ENCODE results near the gene C14orf180. TPM values are rescaled to one million over a fixed set of nuclear protein-coding genes. Genes with fewer than 3 reads are reported as not detected.

The C14orf180 gene
- polyA plus RNA-seq, 1 donor = 13.3 TPM

DNA sequence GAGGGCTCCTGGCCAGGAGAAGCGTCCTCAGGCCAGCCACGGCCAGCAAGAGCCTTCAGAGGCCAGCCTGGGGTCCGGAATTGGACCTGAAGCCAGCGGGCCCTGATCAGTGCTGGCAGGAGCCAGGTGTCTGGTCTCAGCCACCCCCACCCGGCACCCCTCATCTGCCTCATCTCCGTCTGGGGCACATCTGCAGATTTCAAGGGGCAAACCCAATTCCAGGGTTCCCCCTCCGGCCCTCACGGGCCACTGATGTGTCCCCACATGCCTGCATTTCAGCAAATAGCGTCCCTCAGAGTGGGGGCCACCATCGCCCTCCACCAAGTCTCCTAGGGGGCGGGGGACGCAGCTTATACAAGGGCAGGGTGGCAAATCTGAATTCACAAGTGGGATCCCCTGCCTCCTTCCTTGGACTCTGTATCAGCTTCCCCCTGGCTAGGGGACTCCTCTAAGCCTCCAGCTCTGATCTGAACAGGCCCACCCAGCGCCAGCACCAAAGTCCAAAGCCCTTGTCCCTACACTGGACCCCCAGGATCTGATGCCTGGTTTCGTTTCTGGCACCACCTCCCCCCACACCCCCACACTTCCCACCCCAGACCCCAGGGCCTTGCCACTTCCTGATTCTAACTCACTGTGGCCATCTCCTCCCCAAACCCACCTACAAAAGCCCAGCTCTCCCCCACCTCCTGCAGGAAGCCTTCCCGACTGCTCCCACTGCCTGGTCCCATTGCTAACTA lies 14.9 kb downstream of the C14orf180 start:
- no peak for DNase-seq

DNA sequence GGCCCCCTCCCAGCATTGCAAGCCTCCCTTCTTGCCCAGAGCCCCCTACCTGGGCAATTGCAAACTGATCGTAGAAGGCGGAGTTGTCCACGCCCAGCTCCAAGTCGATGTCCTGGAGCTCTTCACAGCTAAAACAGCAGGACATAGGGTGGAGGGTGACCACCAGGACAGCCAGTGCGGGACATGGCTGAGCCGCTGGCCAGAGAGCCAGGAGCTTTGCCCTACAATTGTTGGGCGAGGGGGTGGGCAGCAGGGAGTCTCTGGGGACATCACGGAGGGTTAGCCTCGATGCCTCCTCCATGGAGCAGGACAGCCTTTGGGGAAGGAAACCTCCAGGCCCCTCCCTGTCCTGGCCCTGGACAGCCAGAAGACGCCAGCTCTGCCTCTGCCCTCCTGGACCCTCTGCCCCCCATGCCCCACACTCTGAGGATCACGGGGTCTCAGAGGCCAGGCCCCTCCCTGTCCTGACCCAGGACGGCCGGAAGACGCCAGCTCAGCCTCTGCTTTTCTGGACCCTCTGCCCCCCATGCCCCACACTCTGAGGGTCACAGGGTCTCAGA lies 15.6 kb downstream of the C14orf180 start:
- DNase-seq = no peak

DNA sequence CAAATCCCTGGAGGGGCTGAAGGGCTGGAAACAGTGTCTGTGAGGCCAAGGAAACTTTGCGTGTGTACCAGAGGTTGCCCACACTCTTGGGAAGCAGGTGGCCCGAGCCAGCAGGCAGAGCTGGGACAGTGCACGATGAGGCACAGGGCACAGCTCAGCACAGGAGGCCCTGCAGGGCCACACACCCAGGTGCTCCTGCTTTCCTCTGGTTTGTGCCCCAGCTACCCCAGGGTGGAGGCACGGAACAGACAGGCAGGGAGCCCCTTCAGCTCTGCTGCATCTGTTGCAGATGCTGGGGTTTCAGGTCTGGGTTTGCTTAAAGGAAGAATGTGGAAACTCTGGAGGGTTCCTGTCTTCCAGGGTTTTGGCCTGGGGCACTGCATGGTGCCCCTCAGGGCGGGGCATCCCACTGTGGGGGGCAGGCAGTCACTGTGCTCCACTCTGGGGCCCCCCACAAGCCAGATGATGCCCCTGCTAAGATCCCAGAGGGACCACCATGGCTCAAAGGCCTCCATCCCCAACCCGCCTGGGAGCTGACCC lies 16.4 kb downstream of the C14orf180 start:
- no peak for DNase-seq

DNA sequence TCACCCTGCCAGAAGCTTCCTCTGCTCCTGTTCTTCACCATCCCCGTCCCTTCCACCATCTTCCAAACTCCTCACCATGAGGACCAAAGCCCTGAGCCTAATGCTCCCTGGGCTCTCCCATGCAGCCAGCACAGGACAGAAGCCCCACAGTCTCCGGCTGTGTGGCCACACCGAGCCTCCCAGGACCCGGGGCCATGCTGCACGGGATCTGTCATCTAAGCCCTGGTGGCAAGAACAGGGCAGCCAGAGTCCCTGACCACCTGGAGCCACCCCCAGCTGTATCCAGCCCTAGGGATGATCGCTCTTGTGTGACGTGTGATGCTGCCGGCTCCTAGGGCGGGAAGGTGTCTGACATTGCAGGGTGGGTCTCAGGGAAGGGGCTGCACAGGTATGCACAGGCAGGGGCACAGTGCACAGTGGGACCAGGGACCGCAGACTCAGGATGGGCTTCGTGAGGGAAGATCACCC lies 16.9 kb downstream of the C14orf180 start:
- DNase-seq = no peak

DNA sequence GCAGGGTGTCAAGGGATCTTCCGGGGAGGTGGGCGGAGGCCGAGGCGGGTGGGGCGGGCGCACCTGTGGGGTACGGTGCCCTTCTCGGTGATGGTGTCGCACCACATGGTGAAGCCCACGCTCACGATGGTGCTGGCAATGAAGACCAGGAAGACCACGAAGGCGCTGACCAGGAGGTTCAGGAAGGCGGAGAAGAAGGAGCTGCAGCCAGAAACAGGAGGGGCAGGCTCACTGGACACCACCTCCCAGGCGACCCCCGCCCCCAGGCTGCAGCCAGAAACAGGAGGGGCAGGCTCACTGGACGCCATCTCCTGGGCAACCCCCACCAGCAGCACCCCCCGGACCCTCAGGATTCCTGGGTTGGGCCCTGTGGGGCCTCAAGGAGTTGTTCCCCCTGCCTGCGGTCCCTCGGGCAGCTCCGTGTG lies 17.4 kb downstream of the C14orf180 start:
- no peak for DNase-seq

DNA sequence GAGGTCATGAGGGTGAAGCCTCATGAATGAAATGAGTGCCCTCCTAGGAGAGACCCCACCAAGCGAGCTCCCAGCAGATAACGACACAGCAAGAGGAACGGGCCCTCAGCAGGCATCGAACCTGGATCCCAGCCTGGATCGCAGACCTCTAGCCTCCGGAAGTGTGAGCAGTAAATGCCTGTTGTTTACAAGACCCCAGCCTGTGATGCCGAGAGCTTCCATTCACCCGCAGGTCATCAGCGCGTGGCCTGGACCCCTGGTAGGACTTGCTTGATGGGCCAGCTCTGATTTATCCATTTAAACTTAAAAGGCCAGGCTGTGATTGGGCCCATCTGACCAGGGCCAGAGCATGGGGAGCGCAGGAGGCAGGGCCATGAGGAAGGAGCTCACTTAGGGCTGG lies 18.0 kb downstream of the C14orf180 start:
- no peak for DNase-seq

DNA sequence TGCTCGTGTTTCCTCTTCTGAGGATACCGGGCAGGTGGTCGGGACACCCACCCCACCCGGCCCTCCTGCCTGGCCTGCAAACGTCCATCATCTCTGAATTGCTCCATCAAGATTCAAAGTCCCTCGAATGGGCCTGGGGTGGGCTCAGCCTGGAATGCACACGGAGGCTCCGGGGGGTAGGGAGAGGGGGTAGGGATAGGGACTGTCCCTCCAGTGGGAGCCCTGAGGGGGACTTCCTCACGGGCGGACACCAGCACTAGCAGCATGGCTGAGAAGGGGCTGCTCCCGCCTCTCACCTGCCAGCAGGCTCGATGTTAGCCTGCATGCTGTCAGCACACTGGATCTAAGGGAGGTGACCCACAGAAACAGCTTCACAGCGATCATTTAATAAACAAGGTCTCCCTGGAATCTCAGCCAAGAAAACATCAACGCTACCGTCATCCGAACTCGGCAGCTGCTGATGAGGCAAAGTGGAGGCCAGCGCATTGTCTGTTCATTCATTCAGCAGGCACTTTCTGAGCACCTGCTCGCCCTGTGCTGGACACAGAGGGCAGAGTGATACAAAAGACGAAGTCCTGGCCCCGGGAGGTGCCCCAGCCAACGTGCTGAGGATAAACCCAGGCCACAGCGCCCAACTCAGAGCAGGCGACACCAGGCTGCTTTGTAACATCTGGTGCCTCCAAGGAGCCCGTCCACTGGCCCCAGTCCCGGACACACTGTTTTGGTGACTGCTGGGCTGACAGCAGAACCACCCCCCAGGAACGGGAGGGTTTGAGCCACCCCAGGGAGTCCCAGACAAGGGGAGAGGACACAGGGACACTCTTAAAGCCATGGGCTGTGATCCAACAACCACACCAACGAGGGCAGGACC lies 18.7 kb downstream of the C14orf180 start:
- DNase-seq = no peak

DNA sequence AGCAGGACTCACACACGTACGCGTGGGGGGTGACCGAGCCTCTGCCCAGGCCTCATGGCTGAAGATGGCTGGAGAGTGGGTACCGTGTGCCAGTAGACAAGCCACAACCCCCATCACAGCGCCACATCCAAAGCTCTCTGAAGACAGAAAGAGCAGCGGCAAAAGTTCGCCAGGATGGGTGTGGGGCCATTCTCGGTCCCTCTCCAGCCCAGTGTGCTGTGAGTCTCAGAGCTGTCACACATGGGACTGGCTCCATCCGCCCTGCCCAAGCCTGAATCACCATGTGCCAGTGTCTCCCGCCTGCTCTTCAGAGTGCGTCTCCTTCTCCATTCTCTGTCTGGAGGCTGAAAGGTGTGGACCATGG lies 19.3 kb downstream of the C14orf180 start:
- no peak for DNase-seq

DNA sequence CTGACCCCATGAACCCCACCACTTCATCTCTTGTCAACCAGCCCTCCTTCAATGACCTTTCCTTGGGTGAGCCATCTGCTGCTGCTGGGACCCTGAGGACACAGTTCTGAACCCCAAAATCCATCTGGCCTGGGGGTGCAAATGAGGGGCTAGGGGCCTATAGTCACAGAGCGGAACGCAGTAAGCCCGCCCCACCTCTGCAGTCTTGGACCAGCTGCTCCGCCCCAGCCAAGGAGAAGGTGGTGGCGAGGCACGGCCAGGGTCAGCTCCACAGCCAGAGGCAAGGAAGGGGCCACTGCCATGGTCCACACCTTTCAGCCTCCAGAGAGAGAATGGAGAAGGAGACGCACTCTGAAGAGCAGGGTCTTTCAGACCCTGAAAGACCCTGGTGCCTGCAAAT lies 19.9 kb downstream of the C14orf180 start:
- no peak for DNase-seq

DNA sequence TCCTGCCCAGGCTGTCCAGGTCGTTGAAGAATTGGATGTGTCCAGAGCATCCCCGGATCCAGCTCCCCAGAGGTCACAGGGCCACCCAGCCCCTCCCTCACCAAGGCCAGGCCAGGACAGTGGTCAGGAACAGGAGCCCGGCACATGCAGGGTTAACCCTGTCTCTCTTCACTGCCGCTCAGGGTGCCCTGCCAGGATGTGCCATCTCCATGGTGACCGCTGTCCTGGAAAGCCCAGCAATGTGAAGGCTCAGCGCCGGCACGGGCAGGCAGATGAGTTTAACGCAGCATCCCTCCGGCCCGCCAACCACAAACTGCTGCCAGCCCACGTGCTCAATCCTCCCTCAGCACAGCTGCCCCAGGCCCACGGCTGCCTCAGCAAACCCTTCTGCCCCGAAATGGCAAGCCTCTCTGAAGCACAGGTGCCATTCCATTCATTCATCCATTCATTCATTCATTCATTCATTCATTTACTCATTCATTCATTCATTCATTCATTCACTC lies 20.6 kb downstream of the C14orf180 start:
- DNase-seq = peak; percentile 60

DNA sequence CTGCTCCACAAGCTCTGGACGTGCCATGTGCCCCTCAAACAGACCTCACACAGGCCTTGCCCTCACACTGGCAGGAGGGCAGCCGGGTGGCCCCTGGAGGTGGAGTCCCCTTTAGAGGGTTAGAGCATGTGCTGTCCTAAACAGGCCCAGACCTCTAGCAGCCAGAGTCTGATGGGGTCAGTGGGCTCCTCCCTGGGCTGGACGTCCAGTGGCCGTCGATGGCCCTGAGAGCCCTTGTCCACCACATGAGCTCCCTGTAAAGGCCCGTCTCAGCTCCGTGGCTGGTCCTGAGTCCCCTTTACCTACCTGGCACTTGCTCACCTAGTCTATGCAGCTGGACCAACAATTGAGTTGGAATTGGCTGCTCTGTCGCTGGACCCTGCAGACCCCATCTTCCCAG lies 21.2 kb downstream of the C14orf180 start:
- no peak for DNase-seq

DNA sequence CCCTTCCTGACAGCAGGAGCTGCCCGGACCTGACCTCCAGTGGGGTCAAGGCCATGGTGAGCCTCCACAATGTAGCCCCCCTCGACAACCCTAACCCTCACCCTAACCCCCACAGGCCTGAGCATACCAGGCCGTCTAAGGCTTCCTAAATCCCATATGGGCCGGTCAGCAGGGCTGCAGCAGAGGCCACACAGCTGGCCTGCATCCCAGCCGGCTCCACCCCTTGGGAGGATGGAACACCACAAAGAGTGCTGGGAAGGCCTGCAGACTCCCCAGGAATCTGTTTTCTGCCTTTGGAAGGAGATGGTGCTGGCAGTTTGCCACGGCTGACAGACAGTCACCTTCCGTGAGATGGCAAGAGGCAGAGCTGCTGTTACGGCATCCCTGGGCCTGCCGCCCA lies 22.2 kb downstream of the C14orf180 start:
- DNase-seq = no peak

DNA sequence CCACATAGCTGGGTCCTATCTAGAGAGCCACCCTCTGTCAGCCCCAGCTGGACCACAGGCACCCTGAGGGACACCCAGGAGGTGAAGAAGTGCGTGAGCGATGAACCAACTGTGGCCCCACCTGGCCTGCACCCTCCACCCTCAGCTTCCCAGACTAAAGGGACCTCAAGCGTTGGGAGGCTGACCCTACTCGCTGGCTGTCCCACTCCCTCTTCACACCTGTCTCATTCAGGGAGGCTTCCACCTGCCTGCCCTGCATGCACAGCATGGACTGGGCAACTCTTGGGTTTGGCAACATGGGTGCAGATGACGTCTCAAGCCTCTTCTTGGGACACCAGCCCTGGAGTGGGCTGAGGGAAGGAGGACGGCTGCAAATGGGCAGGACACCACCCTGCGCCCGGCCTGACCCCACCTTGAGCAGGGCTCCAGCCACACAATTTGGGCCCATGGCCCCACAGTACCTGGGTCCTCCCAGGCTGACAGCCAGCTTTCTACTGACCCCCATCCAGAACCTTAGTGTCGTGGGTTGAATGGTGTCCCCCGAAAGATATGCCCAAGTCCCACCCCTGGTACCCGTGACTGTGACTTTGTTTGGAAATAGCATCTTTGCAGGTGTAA lies 22.9 kb downstream of the C14orf180 start:
- DNase-seq = no peak

DNA sequence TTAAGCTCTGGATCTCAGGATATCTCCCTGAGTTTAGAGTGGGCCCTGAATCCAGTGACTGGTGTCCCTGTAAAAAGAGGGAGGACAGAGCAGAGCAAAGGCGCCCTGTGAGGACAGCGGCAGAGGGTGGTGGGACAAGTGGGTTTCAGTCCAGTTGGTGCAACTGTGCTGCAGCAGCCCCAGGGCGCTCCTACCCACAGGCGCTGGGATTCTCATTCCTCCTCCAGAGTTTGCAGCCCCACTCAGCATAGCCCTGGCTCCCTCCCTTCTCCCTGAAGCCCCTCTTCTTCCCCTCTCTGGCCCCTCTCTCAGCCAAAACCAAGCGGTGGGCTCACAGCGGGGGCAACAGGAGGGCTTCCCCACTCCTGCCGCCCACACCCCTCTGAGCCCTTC lies 23.4 kb downstream of the C14orf180 start:
- no peak for DNase-seq

DNA sequence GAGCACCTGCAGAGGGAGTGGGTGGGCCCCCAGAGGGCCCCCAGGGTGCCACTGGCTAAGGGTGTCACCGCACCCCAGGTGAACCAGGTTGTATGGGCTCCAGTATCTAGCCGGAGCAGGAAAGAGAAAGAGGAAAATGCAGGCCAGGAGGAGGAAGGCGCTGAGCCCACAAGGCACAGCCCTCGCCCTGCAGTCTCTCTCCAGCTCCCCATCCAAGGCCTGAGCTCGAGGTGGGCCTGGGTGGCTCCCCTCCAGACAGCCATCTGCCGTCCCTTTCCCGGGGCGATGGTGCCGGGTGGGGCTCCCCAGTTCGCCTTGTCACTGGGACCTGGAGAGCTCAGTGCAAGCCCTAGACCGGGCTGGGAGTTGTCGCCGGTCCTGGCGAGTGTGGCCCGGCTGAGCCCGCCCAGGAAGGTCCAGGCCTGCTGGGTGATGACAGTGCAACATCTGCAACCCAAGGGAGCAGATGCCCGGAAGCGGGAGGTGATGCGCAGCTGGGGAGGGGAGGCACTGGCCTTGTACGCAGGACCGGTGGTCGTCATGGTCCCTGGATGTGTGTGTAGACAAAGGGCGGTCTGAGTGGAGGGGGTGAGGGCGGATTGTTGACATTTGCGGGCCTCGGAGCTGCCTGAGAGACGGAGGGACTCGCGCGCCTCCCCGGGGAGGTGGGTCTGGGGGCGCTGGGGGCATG lies 24.3 kb downstream of the C14orf180 start:
- DNase-seq = no peak

DNA sequence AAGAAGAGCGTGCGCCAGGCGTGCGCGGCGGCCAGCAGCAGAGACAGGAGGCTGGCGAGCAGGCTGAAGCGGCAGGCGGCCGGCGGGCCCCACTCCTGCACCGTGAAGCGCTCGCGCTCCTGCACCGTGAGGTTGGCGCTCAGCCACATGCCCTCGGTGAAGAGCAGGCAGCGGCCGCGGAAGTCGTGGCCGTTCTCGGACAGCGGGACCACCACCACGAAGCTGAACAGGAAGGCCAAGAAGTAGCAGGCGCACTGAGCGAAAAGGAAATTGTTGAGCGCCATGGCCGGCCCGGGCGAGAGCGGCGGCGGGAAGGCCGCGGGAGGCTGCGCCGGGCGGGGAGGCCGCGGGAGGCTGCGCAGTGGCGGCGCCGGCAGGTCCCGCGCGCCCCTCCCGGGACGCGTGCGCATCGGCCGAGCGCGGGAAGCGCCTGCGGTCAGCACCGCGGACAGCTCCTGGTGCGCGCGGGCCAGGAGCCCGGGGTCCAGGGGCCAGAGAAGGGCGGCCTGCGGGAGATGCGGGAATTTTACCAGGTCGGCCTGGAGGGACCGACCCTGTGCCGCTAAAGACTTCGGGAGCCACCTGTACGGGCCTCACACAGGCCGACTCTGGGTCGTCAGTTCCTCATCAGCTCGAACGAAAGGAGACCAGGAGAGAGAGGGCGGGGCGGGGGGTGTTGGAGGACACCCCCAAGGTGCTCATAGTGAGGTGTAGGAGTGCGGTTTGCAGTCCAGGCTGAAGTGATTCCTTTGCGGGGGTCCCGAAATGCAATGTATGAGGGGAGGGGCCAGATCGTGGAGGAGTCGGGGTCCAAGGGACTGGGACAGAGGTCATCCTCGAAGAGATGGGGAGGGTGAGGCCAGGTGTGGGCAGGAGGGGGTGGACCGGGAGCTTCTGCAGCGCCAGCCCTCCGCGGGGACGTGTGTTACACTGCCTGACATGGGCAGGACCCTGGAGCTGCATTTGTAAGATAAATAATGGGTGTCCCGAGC lies 25.2 kb downstream of the C14orf180 start, which contains the start of gene TMEM179:
Gene TMEM179 (minus strand): TSS at position 315 of the 992 bp plus-strand sequence. CDS start 31 bp downstream, at position 284.
- DNase-seq = peak; percentile 72

DNA sequence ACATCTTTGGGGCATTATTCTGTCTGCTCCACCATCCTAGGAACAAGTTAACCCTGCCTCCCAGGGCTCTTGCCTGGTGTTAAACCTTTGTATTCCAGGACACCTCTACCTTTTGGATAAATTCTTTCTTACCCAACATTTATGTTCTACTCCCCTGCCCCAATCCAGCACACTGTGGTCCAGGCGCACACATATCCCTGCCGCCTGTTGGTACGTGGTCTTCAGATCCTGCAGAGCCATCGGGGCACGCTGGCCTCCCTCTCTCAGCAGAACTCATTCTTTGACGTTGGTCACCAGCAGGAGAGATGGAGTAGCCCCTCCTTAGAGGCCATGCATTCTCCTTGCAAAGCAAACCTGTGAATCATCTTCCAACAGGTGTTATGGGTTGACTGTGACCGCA lies 30.1 kb downstream of the C14orf180 start:
- no peak for DNase-seq

DNA sequence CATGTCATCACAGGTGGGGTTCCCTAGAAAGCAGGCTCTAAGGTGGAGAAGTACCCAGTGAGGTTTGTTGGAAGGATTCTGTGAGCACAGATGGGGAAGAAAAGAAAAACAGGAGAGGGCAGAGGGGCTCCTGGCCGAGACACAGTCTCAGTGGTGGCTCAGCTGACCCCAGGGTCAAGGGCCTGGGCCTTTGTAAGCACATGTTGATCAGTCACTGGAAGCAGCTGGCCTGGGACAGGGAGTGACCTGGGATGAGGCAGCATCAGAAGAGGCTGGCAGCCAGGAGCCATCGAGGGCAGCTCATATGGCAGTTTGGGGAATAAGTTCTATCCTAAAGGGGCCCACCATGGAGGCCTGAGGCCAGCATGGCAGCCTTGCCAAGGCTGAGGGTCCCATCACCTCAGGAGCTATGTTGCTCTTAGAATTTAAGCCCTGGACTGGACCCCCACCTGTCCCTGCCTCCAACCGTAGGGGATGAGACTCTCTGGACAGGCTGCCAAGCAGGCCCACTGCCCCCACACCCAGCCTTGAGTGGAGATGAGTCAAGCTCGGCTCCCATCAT lies 31.3 kb downstream of the C14orf180 start:
- DNase-seq = no peak

DNA sequence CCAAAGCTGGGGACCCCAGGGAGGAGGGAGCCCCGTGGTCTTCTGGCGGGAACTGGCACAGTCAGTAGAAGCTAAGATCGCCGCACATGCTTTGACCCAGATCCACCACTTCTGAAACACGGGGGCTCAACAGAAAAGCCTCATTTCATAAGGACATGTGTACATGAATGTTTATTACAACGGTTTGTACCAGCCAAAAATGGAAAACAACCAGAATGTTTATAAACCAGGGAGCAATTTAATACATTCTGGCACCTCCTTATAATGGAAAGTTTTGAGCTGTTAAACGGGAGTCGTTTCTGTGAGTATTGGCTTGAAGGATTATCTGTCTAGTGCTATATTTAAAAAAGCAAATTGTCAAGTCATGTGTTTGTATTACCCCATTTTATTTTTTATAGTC lies 32.3 kb downstream of the C14orf180 start:
- no peak for DNase-seq

Data from hindlimb muscle (tissue), 1 donor.